Esophagus muscularis mucosa (tissue), 4 donors: ENCODE data around the gene GNG12. TPM values are rescaled to one million over a fixed set of nuclear protein-coding genes. Genes with fewer than 3 reads are reported as not detected.
A peak's percentile ranks its signal among the peaks of the same experiment; 100 is the strongest.

ENCODE experiments used
- DNase-seq: peaks from one replicate; pipeline ENCODE4 v3.0.0-alpha.2; 2017; ENCODE audit errors: extremely low spot score
- H3K27ac ChIP-seq, 4 donors: fragments of 200-600 bp; sonication (generic); replicated peaks in 1 of 4; 1 replicate in 3 of 4; 2 replicates in 1 of 4; pipeline ENCODE4 v1.5.1; 2016 to 2019; ENCODE audit warnings: mild to moderate bottlenecking in 1 of 4
- H3K27me3 ChIP-seq, 4 donors: fragments of 200-600 bp; sonication (generic); one replicate each; pipeline versions ENCODE4 v1.5.1 to v1.6.0; 2016 to 2019
- H3K36me3 ChIP-seq, 4 donors: fragments of 200-600 bp; sonication (generic); one replicate each; pipeline ENCODE4 v1.5.1; 2016 to 2019
- H3K4me1 ChIP-seq, 4 donors: fragments of 200-600 bp; sonication (generic); one replicate each; pipeline ENCODE4 v1.5.1; 2016 to 2019
- H3K4me3 ChIP-seq, 4 donors: fragments of 200-600 bp; sonication (generic); 1 replicate in 2 of 4; 2 replicates in 2 of 4; pipeline ENCODE4 v1.5.1; 2016 to 2019; ENCODE audit warnings: mild to moderate bottlenecking in 4 of 4, moderate library complexity in 1 of 4
- H3K9me3 ChIP-seq, 4 donors: fragments of 200-600 bp; sonication (generic); 1 replicate in 3 of 4; 2 replicates in 1 of 4; pipeline ENCODE4 v1.5.1; 2016 to 2019
- CTCF ChIP-seq, 3 experiments: fragments of 200-600 bp in 2 of 3; fragments of 450-650 bp in 1 of 3; sonication (generic) in 2 of 3; IDR thresholded peaks; one replicate each; pipeline ENCODE4 v1.5.1; 2017 to 2019; ENCODE audit warnings: antibody characterized with exemption in 3 of 3, mild to moderate bottlenecking in 2 of 3, moderate library complexity in 1 of 3
- EP300 ChIP-seq: sonication (generic); formaldehyde crosslinking; IDR thresholded peaks from one replicate; pipeline ENCODE4 v1.6.1; 2017; ENCODE audit warnings: antibody characterized with exemption
- POLR2A ChIP-seq: fragments of 450-650 bp; IDR thresholded peaks from one replicate; pipeline ENCODE4 v1.6.1; 2017; ENCODE audit warnings: antibody characterized with exemption, moderate library complexity, mild to moderate bottlenecking, low read depth
- POLR2AphosphoS5 ChIP-seq, 2 donors: sonication (generic); formaldehyde crosslinking; IDR thresholded peaks; one replicate each; pipeline ENCODE4 v1.6.1; 2017; ENCODE audit warnings: antibody characterized with exemption in 2 of 2
- WGBS: methylation state at CpG from one replicate; pipeline ENCODE4 v1.1.5; 2018; 5-methylcytosine and 5-hydroxymethylcytosine counted together
- intact Hi-C: fragments of 100-400 bp; cut with DNase I; formaldehyde crosslinking; loops from one replicate; pipeline ENCODE4 v1.15.1; 2023
- total RNA-seq, 4 donors: library from RNA; depleted of rRNA; stranded (reverse); fragments of >200 nt; gene quantifications; one replicate each; pipeline versions ENCODE4 v1.1.0 to v1.2.1, GENCODE V29; 2016

GNG12 gene
- total RNA-seq, 4 donors from 2014 or later, result 108 to 118 (median 111) TPM

- 59% methylated on average over 3 of the region's 3 CpGs for WGBS
- intact Hi-C loops, result loop anchor here (5.0 to 10.0 kb wide), 4 partner anchors 70 to 252 kb away; partner anchors contain the start of gene SERBP1
- peak overlapping the region; percentile 93 to 98 (median 96) for H3K27ac ChIP-seq
These were observed 146.1 kb downstream of the GNG12 start for GRCh38 chr1:67687198-67687545.

DNA sequence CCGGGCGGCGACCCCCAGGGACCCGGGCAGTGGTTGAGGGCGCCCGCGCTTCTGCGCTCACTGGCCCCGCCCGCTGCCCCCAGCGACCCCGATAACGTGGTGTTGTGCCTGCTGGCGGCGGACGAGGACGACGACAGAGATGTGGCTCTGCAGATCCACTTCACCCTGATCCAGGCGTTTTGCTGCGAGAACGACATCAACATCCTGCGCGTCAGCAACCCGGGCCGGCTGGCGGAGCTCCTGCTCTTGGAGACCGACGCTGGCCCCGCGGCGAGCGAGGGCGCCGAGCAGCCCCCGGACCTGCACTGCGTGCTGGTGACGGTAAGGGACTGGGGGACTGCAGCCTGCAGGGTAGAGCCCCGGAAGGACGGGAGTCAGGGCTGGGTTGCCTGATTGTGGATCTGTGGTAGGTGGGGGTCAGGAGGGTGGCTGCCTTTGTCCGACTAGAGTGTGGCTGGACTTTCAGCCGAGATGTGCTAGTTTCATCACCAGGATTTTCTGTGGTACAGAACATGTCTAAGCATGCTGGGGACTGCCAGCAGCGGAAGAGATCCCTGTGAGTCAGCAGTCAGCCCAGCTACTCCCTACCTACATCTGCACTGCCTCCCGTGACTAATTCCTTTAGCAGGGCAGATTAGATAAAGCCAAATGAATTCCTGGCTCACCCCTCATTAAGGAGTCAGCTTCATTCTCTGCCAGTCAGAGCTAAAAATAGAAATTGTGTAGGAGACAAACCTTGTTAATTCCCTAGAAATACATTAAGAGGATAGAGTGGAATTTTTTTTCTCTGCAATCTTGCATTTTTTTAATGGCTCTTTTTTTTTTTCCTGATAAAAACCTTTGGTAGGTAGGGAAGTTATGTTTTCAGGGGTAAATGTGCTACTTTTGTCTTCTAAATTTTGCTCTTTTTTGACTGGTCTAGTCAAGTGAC is 146.7 kb downstream of the GNG12 start:
- Histone ChIP-seq H3K27ac (peak overlapping the region; percentile 93 to 98 (median 96)), H3K4me3 (peak overlapping the region; percentile 82 to 95 (median 90)), H3K27me3 (no peaks in the 10 kb centered on the region), H3K36me3 (peaks cover 0 to 25% (median 9%) of the 10 kb centered on the region in 4 donors), H3K9me3 (no peaks in the 10 kb centered on the region), H3K4me1 (peaks cover 23 to 37% (median 35%) of the 10 kb centered on the region in 4 donors)
- DNase-seq, result peak; percentile 94
- peak; percentile 82 to 91 for TF ChIP-seq POLR2AphosphoS5 (IDR thresholded peaks at IDR 0.05)
- peak; percentile 21 for TF ChIP-seq POLR2A
- no peak for TF ChIP-seq EP300
- TF ChIP-seq CTCF (IDR thresholded peaks at IDR 0.05), result no peak
- intact Hi-C loops, result loop anchor here (5.0 to 10.0 kb wide), 4 partner anchors 71 to 252 kb away; partner anchors contain the start of gene SERBP1
- WGBS, result 0% methylated on average over 2 of the region's 43 CpGs

More at GRCh38 chr1:67687198-67687545, 146.1 kb downstream of the GNG12 start:
- H3K4me1 ChIP-seq, result peaks cover 23 to 37% (median 35%) of the 10 kb centered on the region in 4 donors
- peaks cover 0 to 25% (median 9%) of the 10 kb centered on the region in 4 donors for H3K36me3 ChIP-seq
- DNase-seq, result no peak
- no peaks in the 10 kb centered on the region for H3K9me3 ChIP-seq
- no peak for TF ChIP-seq EP300
- TF ChIP-seq CTCF (IDR thresholded peaks at IDR 0.05), result no peak
- TF ChIP-seq POLR2A, result no peak
- TF ChIP-seq POLR2AphosphoS5 (IDR thresholded peaks at IDR 0.05), result no peak
- H3K4me3 ChIP-seq, result peak overlapping the region; percentile 82 to 95 (median 90)
- H3K27me3 ChIP-seq, result no peaks in the 10 kb centered on the region

DNA sequence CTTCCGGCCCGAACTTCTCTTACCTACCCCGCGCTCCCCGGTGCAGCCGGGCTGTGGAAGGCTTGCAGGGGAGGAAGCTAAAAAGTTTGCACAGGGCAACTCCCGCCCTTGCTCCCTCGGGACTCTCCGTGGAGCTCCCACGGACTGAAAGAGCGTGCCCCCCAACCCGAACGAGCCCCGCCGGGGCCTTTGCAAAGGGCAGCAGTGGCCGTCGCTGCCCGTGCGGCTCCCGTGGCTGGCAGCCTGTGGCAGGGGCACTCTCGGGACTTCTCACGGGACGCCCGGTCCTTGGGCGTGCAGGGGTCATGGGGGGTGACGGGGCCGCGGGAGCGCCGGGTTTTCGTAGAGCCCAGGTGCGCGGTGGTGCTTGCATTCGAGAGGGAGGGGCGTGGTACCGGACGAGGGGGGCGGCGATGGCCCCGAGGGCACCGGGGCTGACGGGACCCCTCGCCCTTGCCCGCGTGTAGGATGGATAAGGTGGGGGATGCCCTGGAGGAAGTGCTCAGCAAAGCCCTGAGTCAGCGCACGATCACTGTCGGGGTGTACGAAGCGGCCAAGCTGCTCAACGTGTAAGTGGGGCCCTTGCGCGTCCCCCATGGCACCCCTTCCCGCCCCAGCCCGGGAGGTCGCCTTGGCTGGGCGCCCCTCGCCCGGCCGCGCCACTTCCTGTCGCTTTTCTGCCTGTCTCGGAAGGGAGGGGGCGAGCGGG is 147.6 kb downstream of the GNG12 start:
- intact Hi-C loops, result loop anchor here (5.0 to 10.0 kb wide), 4 partner anchors 72 to 251 kb away; partner anchors contain the start of gene SERBP1
- Histone ChIP-seq H3K27me3 (no peaks in the 10 kb centered on the region), H3K36me3 (peaks cover 0 to 25% (median 9%) of the 10 kb centered on the region in 4 donors), H3K4me1 (peaks cover 23 to 37% (median 35%) of the 10 kb centered on the region in 4 donors), H3K4me3 (peak overlapping the region; percentile 82 to 95 (median 90)), H3K9me3 (no peaks in the 10 kb centered on the region), H3K27ac (peak overlapping the region; percentile 93 to 98 (median 96))
- 0% methylated on average over 17 of the region's 65 CpGs for WGBS
- no peak for DNase-seq
- no peak for TF ChIP-seq POLR2A
- no peak for TF ChIP-seq EP300
- no peak for TF ChIP-seq POLR2AphosphoS5 (IDR thresholded peaks at IDR 0.05)
- no peak for TF ChIP-seq CTCF (IDR thresholded peaks at IDR 0.05)

- H3K4me3 ChIP-seq, result peak within 1 kb of the TSS; percentile 82 to 95 (median 90)
- peaks cover 23 to 37% (median 35%) of the 10 kb centered on the region in 4 donors for H3K4me1 ChIP-seq
- TF ChIP-seq POLR2AphosphoS5 (IDR thresholded peaks at IDR 0.05) (peak; percentile 100), CTCF (IDR thresholded peaks at IDR 0.05) (peak in 1 of 3 experiments; percentile 1), POLR2A (peak; percentile 91), EP300 (no peak)
- no peaks in the 10 kb centered on the region for H3K9me3 ChIP-seq
- 0% methylated on average over 21 of the region's 39 CpGs for WGBS
- no peaks in the 10 kb centered on the region for H3K27me3 ChIP-seq
- intact Hi-C loops, result loop anchor here (5.0 to 10.0 kb wide), 4 partner anchors 72 to 250 kb away; partner anchors contain the start of gene SERBP1
- peak; percentile 100 for DNase-seq
- peak within 1 kb of the TSS; percentile 93 to 98 (median 96) for H3K27ac ChIP-seq
- H3K36me3 ChIP-seq, result peaks cover 0 to 25% (median 9%) of the 10 kb centered on the region in 4 donors
These were observed 148.2 kb downstream of the GNG12 start, which contains the start of gene GADD45A for GRCh38 chr1:67685067-67685557. TSS of gene GADD45A (plus strand) at chr1:67685201. CDS start at chr1:67685495, 294 bp downstream.
